Measurements from ENCODE around the gene FAM3A.

The FAM3A gene

DNA sequence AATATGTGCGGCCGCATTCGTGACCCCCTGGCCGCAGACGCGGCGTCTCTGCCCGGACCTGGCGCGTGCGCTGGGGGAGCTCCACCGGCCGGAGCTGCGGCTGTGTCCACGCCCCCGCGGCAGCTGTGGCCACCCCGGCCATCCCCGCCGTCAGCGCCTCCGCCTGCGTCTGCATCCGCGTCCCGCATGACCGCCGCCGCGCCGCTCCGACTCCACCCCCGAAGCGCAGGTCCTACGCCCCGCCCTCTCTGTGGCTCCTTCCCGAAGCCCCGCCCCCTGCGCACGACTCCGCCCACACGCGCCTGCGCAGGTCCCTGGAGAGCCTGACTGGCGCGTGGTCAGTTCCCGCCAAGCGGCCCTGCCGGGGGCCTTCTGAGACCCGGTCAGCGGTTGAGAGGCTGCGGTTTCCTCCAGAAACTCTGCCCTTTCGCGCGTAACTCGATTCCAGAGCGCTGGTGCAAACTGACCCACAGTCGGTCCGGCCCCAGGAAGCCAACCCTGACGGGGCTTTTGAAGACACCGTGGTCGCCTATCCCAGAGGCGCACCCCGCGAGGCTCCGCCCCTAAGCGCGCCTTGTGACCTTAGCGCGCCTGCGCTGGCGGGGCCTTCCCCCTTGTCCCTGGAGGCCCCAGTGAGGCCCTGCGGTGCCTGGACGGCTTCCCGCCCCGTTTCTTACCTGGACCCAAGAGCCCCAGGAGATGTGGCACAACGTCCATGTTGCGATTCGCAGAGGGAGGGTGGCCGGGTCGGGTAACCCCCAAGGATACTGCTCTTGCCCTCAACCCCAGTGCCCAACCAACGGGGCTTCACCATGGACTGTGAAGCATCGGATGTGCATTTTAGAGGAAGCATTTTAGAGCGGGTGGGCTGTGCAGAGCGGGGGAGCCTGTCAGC, 37.1 kb downstream of the FAM3A start, which contains the start of gene LAGE3:
Gene LAGE3, minus strand, starts transcription at position 554 of the 895 bp plus-strand sequence. Its CDS starts 366 bp downstream, at position 188.
- DNase-seq = peak; percentile 89

- DNase-seq = no peak
Measured at GRCh38 chrX:154477891-154478477, 38.0 kb downstream of the FAM3A start.

GRCh38 chrX:154476821-154477220, 39.2 kb downstream of the FAM3A start:
- no peak for DNase-seq

GRCh38 chrX:154473683-154474082, 42.3 kb downstream of the FAM3A start:
- no peak for DNase-seq

DNA sequence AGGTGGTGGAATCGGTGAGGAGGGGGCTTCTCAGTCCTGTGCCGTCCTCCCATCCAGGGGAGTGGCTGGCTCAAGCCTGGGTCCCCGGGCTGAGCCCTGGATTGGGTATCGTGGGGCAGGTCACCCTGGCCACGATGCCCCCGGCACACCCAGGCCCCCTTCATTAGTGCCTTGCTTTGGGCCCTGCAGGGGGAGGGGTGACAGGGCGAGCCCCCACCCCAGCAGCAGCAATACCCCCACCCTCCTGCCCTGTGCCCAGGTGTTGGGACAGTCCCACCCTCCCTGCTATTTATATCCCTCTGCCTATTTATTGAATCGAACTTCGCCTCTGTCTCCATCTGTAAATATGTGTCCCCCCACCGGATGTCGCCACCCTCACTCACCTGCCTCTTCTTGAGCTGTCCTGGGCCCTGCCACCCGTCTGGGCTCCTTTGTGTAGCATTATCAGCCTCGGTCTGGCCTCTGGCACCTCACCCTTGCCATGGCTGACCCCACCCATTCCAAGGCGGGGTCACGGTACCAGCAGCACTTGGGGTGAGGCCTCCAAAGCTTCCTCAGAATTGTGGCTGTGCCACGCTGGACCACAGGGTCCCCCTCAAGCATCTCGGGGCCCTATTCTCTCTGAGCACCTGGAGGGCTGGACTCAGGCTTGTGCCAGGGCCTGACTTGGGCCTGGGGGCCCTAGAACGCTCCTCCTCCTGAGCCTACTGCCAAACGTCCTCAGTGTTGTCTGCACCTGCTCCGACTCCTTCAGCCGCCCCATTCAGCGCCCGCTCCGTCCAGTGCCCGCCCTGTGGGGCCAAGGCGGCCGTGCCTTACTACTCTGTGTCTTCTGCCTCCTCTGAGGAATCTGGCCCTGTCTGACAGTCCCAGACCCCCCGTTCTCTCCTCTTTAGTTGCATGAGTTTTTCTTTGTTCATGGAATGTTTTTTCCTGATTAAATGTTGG, 43.1 kb downstream of the FAM3A start:
- no peak for DNase-seq

DNA sequence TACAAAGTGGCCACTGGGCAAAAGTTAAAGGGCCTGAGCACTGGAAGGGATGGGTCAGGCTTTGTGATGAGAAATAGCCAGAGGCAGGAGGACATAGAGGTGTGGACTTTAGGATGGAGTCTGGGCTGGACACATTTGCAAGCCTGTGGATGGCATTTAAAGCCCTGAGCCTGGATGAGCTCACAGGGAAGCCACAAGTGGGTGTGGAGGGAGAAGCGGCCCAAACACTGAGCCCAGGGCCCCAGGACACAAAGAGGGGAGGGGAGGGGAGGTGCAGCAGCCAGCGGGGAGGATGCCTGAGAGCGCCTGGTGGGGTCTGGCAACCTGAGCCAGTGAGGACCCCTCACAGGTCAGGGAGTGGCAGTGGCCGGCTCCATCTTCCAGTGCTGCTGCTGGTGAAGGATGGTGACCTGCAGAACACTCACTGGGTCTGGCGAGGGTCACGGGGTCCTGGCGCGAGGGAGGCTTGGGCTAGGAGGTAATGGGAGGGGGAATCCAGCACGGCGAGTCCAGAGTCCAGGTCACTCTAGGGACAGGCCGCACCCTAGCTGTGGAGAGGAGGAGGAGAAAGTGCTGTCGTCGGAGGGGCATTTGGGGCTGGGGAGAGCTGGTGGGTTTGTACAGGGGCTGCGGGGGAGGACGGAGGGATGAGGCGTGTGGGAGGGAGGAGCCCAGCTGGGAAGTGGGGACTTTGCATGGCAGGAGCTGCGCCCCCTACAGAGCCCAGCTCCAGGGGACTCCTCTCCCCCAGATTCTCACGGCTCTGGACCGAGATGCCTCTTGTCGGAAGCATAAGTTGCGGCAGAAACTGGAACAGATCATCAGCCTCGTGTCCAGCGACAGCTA, 44.0 kb downstream of the FAM3A start:
- no peak for DNase-seq

- DNase-seq = no peak
Measured at GRCh38 chrX:154470914-154471568, 45.0 kb downstream of the FAM3A start.

DNA sequence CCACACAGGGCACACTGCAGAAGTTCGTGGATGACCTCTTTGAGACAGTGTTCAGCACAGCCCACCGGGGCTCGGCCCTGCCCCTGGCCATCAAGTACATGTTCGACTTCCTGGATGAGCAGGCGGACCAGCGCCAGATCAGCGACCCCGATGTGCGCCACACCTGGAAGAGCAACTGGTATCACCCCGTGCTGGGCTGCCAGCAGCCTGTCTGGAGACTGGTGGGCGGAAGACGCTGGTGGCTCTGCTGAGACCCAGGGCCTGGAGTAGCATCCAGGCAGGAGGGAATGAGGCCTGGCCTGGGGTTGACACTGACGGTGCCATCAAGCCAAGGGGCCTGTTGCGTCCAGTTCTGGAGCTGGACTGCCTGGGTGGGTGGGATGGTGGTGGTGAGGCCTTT, 45.6 kb downstream of the FAM3A start:
- no peak for DNase-seq

- DNase-seq = no peak
Measured at GRCh38 chrX:154469880-154470279, 46.2 kb downstream of the FAM3A start.

DNA sequence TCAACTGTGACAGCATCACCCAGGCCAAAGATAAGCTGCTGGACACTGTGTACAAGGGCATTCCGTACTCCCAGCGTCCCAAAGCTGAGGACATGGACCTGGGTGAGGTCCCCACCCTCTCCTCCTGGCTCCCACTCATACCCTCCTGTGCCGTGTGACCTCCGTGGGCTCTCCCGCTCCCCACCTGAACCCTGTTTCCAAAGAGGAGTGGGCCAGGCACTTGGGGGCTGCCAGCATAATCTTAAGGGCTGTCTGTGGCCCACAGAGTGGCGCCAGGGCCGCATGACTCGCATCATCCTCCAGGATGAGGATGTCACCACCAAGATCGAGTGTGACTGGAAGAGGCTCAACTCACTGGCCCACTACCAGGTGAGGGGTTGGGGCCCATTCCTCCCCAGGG, 46.9 kb downstream of the FAM3A start:
- no peak for DNase-seq

- no peak for DNase-seq
Measured at GRCh38 chrX:154468217-154468616, 47.8 kb downstream of the FAM3A start.

DNA sequence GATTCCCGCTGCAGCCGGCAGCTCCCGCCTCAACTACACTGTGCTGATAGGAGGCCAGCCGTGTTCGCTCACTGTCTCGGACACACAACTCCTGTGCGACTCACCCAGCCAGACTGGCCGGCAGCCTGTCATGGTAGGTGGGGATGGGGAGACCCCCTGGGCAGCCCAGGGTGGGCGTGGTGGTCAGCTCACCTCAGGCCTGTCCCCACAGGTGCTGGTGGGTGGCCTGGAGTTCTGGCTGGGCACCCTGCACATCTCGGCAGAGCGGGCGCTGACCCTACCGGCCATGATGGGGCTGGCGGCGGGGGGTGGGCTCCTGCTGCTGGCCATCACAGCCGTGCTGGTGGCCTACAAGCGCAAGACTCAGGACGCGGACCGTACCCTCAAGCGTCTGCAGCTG, 48.5 kb downstream of the FAM3A start:
- no peak for DNase-seq

DNA sequence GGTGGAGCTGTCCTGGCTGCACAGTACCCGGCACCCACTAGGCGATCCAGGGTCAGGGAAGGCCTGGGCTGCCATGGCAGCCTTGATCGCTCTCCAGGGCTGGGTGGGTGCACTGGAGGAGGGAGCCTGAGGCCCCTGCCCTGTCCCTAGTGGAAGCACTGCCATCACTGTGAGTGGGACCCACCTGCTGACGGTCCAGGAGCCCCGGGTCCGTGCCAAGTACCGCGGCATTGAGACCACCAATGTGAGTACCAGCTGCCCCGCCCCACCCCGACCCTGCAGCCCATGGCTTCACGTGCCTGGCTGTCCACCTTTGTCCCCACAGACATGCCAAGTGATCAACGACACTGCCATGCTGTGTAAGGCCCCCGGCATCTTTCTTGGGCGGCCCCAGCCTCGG, 49.1 kb downstream of the FAM3A start:
- DNase-seq = no peak

GRCh38 chrX:154466036-154466435, 50.0 kb downstream of the FAM3A start:
- DNase-seq = no peak

- DNase-seq = no peak
Measured at GRCh38 chrX:154465601-154466000, 50.4 kb downstream of the FAM3A start.

- no peak for DNase-seq
Measured at GRCh38 chrX:154464806-154465365, 51.1 kb downstream of the FAM3A start.

DNA sequence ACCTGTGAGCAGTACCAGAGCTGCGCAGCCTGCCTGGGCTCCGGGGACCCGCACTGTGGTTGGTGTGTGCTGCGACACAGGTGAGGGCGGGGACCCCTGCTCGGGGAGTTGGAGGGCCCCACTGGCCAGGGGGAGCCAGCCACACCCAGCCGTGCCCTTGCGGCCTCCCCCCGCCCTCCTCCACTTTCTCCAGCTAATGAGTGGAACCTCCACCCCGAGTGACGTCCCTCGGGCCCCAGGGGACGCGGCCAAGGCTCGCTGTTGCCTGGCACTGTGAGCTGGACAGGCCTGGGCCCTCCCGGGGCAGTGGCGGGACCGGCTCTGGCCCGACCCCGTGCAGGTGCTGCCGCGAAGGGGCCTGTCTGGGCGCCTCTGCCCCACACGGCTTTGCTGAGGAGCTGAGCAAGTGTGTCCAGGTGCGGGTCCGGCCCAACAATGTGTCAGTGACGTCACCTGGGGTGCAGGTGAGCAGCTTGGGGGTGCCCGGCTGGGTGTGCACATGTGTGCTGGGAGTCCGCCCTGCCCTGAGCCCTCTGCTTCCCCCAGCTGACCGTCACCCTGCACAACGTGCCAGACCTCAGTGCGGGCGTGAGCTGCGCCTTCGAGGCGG, 52.3 kb downstream of the FAM3A start:
- no peak for DNase-seq

GRCh38 chrX:154462396-154462795, 53.6 kb downstream of the FAM3A start:
- no peak for DNase-seq

- no peak for DNase-seq
Measured at GRCh38 chrX:154460326-154460725, 55.7 kb downstream of the FAM3A start.

GRCh38 chrX:154459832-154460231, 56.2 kb downstream of the FAM3A start:
- no peak for DNase-seq

Measured in CD4-positive, alpha-beta T cell treated with Interleukin-4 for 4 hours (primary cell).